OCI-LY7 (cell line): ENCODE data around the gene SEC14L5.

ENCODE experiments used
- EZH2phosphoT487 ChIP-seq: fragments of 200-600 bp; sonication (generic); IDR thresholded peaks from 2 replicates; pipeline ENCODE4 v1.6.1; 2018; ENCODE audit warnings: low read depth, borderline replicate concordance, mild to moderate bottlenecking, mixed run types, antibody characterized with exemption, low read length, moderate library complexity, mixed read lengths
- TF ChIP-seq, protein P1 (sequence below): fragments of 200-600 bp; sonication (generic); conservative IDR thresholded peaks from 2 replicates; pipeline ENCODE4 v1.5.1; 2014; ENCODE audit warnings: mild to moderate bottlenecking, antibody characterized with exemption, low read length, moderate library complexity, mixed read lengths

- TF ChIP-seq, protein P1, sequence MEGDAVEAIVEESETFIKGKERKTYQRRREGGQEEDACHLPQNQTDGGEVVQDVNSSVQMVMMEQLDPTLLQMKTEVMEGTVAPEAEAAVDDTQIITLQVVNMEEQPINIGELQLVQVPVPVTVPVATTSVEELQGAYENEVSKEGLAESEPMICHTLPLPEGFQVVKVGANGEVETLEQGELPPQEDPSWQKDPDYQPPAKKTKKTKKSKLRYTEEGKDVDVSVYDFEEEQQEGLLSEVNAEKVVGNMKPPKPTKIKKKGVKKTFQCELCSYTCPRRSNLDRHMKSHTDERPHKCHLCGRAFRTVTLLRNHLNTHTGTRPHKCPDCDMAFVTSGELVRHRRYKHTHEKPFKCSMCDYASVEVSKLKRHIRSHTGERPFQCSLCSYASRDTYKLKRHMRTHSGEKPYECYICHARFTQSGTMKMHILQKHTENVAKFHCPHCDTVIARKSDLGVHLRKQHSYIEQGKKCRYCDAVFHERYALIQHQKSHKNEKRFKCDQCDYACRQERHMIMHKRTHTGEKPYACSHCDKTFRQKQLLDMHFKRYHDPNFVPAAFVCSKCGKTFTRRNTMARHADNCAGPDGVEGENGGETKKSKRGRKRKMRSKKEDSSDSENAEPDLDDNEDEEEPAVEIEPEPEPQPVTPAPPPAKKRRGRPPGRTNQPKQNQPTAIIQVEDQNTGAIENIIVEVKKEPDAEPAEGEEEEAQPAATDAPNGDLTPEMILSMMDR = no peak
- TF ChIP-seq EZH2phosphoT487 = no peak
Measured at GRCh38 chr16:5008311-5008731, 50.2 kb downstream of the SEC14L5 start.
